Activated naive CD8-positive, alpha-beta T cell treated with anti-CD3 and anti-CD28 coated beads for 36 hours (primary cell): Measurements from ENCODE around the gene CCDC141. TPM values are rescaled to one million over a fixed set of nuclear protein-coding genes. Genes with fewer than 3 reads are reported as not detected.

Source experiments
- DNase-seq: peaks from one replicate; pipeline ENCODE4 v3.0.0; 2021
- H3K27ac Mint-ChIP-seq: one replicate; pipeline ENCODE4 v1.8.0; 2022; ENCODE audit warnings: mild to moderate bottlenecking, moderate library complexity, mixed read lengths
- H3K27me3 Mint-ChIP-seq: one replicate; pipeline ENCODE4 v1.8.0; 2022; ENCODE audit warnings: mild to moderate bottlenecking, mixed read lengths
- H3K36me3 Mint-ChIP-seq: one replicate; pipeline ENCODE4 v1.8.0; 2021; ENCODE audit warnings: mild to moderate bottlenecking, mixed read lengths
- H3K4me1 Mint-ChIP-seq: one replicate; pipeline ENCODE4 v1.8.0; 2021; ENCODE audit warnings: mixed read lengths
- H3K4me3 Mint-ChIP-seq: one replicate; pipeline ENCODE4 v1.8.0; 2022; ENCODE audit warnings: mild to moderate bottlenecking, moderate library complexity, mixed read lengths
- H3K9me3 Mint-ChIP-seq: one replicate; pipeline ENCODE4 v1.8.0; 2022; ENCODE audit warnings: mixed read lengths
- total RNA-seq, 2 experiments: library from RNA; stranded (reverse); gene quantifications; one replicate each; pipeline ENCODE4 v1.2.3, GENCODE V29; 2021

Gene CCDC141
- total RNA-seq, 2 experiments from 2014 or later = 4.8 to 5.6 TPM

- Mint-ChIP-seq H3K4me3 (no peak overlapping the region), H3K4me1 (peaks cover 12% of the 10 kb centered on the region), H3K9me3 (no peaks in the 10 kb centered on the region), H3K27me3 (no peaks in the 10 kb centered on the region), H3K36me3 (peaks cover 3% of the 10 kb centered on the region), H3K27ac (no peak overlapping the region)
- no peak for DNase-seq
Measured at GRCh38 chr2:178834086-178834485, 215.9 kb downstream of the CCDC141 start.

GRCh38 chr2:178833382-178833781 is 216.6 kb downstream of the CCDC141 start:
- Mint-ChIP-seq H3K27ac (no peak overlapping the region), H3K4me3 (no peak overlapping the region), H3K4me1 (peaks cover 13% of the 10 kb centered on the region), H3K27me3 (no peaks in the 10 kb centered on the region), H3K9me3 (no peaks in the 10 kb centered on the region), H3K36me3 (peaks cover 3% of the 10 kb centered on the region)
- DNase-seq = no peak

GRCh38 chr2:178830451-178830850 is 219.5 kb downstream of the CCDC141 start:
- Mint-ChIP-seq H3K9me3 (peaks cover 5% of the 10 kb centered on the region), H3K4me3 (no peak overlapping the region), H3K36me3 (peaks cover 14% of the 10 kb centered on the region), H3K27ac (no peak overlapping the region), H3K4me1 (peaks cover 13% of the 10 kb centered on the region), H3K27me3 (no peaks in the 10 kb centered on the region)
- no peak for DNase-seq

- Mint-ChIP-seq H3K36me3 (peaks cover 14% of the 10 kb centered on the region), H3K27ac (no peak overlapping the region), H3K27me3 (no peaks in the 10 kb centered on the region), H3K9me3 (peaks cover 5% of the 10 kb centered on the region), H3K4me1 (peaks cover 13% of the 10 kb centered on the region), H3K4me3 (no peak overlapping the region)
- DNase-seq = no peak
Measured at GRCh38 chr2:178829981-178830380, 220.0 kb downstream of the CCDC141 start.

GRCh38 chr2:178829299-178829960 is 220.5 kb downstream of the CCDC141 start:
- no peak for DNase-seq
- H3K4me3 Mint-ChIP-seq = no peak overlapping the region
- peaks cover 13% of the 10 kb centered on the region for H3K4me1 Mint-ChIP-seq
- H3K36me3 Mint-ChIP-seq = peaks cover 14% of the 10 kb centered on the region
- H3K27ac Mint-ChIP-seq = no peak overlapping the region
- H3K9me3 Mint-ChIP-seq = peaks cover 5% of the 10 kb centered on the region
- no peaks in the 10 kb centered on the region for H3K27me3 Mint-ChIP-seq

GRCh38 chr2:178828486-178828881 is 221.5 kb downstream of the CCDC141 start:
- Mint-ChIP-seq H3K36me3 (peaks cover 14% of the 10 kb centered on the region), H3K27ac (no peak overlapping the region), H3K27me3 (no peaks in the 10 kb centered on the region), H3K4me3 (no peak overlapping the region), H3K4me1 (peaks cover 13% of the 10 kb centered on the region), H3K9me3 (peaks cover 5% of the 10 kb centered on the region)
- no peak for DNase-seq

- peaks cover 13% of the 10 kb centered on the region for H3K4me1 Mint-ChIP-seq
- no peaks in the 10 kb centered on the region for H3K27me3 Mint-ChIP-seq
Measured at GRCh38 chr2:178827739-178828485, 222.0 kb downstream of the CCDC141 start.

GRCh38 chr2:178827111-178827510 is 222.8 kb downstream of the CCDC141 start:
- Mint-ChIP-seq H3K4me3 (no peak overlapping the region), H3K4me1 (peaks cover 13% of the 10 kb centered on the region), H3K27me3 (no peaks in the 10 kb centered on the region), H3K36me3 (peaks cover 11% of the 10 kb centered on the region), H3K27ac (no peak overlapping the region), H3K9me3 (peaks cover 5% of the 10 kb centered on the region)
- no peak for DNase-seq

More at GRCh38 chr2:178827739-178828485, 222.0 kb downstream of the CCDC141 start:
- H3K36me3 Mint-ChIP-seq = peaks cover 11% of the 10 kb centered on the region
- no peak overlapping the region for H3K4me3 Mint-ChIP-seq
- no peak for DNase-seq
- H3K9me3 Mint-ChIP-seq = peaks cover 5% of the 10 kb centered on the region
- H3K27ac Mint-ChIP-seq = no peak overlapping the region

- H3K27ac Mint-ChIP-seq = no peak overlapping the region
Measured at GRCh38 chr2:178825183-178825582, 224.8 kb downstream of the CCDC141 start.

GRCh38 chr2:178824181-178824580 is 225.8 kb downstream of the CCDC141 start:
- no peak for DNase-seq
- peaks cover 12% of the 10 kb centered on the region for H3K4me1 Mint-ChIP-seq
- peaks cover 5% of the 10 kb centered on the region for H3K9me3 Mint-ChIP-seq
- H3K4me3 Mint-ChIP-seq = no peak overlapping the region
- no peak overlapping the region for H3K27ac Mint-ChIP-seq
- peaks cover 15% of the 10 kb centered on the region for H3K36me3 Mint-ChIP-seq
- H3K27me3 Mint-ChIP-seq = no peaks in the 10 kb centered on the region

More at GRCh38 chr2:178825183-178825582, 224.8 kb downstream of the CCDC141 start:
- H3K9me3 Mint-ChIP-seq = peaks cover 5% of the 10 kb centered on the region
- no peak for DNase-seq
- peaks cover 15% of the 10 kb centered on the region for H3K36me3 Mint-ChIP-seq
- peaks cover 14% of the 10 kb centered on the region for H3K4me1 Mint-ChIP-seq
- no peaks in the 10 kb centered on the region for H3K27me3 Mint-ChIP-seq
- no peak overlapping the region for H3K4me3 Mint-ChIP-seq

- no peaks in the 10 kb centered on the region for H3K9me3 Mint-ChIP-seq
- H3K27me3 Mint-ChIP-seq = no peaks in the 10 kb centered on the region
- H3K27ac Mint-ChIP-seq = peak overlapping the region; percentile 89
- peaks cover 16% of the 10 kb centered on the region for H3K4me1 Mint-ChIP-seq
- peak; percentile 6 for DNase-seq
- H3K4me3 Mint-ChIP-seq = peak overlapping the region; percentile 70
- peaks cover 6% of the 10 kb centered on the region for H3K36me3 Mint-ChIP-seq
Measured at GRCh38 chr2:178819992-178820391, 229.9 kb downstream of the CCDC141 start.

- Mint-ChIP-seq H3K4me1 (peaks cover 16% of the 10 kb centered on the region), H3K27me3 (no peaks in the 10 kb centered on the region), H3K36me3 (peaks cover 6% of the 10 kb centered on the region), H3K27ac (no peak overlapping the region), H3K9me3 (no peaks in the 10 kb centered on the region), H3K4me3 (no peak overlapping the region)
- DNase-seq = no peak
Measured at GRCh38 chr2:178819147-178819875, 230.6 kb downstream of the CCDC141 start.

- H3K27me3 Mint-ChIP-seq = no peaks in the 10 kb centered on the region
- no peak overlapping the region for H3K27ac Mint-ChIP-seq
- DNase-seq = no peak
- no peaks in the 10 kb centered on the region for H3K9me3 Mint-ChIP-seq
- H3K4me1 Mint-ChIP-seq = no peaks in the 10 kb centered on the region
- no peak overlapping the region for H3K4me3 Mint-ChIP-seq
- no peaks in the 10 kb centered on the region for H3K36me3 Mint-ChIP-seq
Measured at GRCh38 chr2:178811901-178812300, 238.0 kb downstream of the CCDC141 start.

GRCh38 chr2:178811045-178811444 is 238.9 kb downstream of the CCDC141 start:
- H3K4me3 Mint-ChIP-seq = no peak overlapping the region
- H3K27ac Mint-ChIP-seq = no peak overlapping the region
- H3K27me3 Mint-ChIP-seq = no peaks in the 10 kb centered on the region
- H3K36me3 Mint-ChIP-seq = no peaks in the 10 kb centered on the region
- no peaks in the 10 kb centered on the region for H3K4me1 Mint-ChIP-seq
- no peak for DNase-seq
- H3K9me3 Mint-ChIP-seq = no peaks in the 10 kb centered on the region

GRCh38 chr2:178810422-178810821 is 239.5 kb downstream of the CCDC141 start:
- H3K4me3 Mint-ChIP-seq = no peak overlapping the region
- DNase-seq = no peak
- no peaks in the 10 kb centered on the region for H3K9me3 Mint-ChIP-seq
- no peaks in the 10 kb centered on the region for H3K4me1 Mint-ChIP-seq
- no peaks in the 10 kb centered on the region for H3K27me3 Mint-ChIP-seq
- H3K36me3 Mint-ChIP-seq = no peaks in the 10 kb centered on the region
- H3K27ac Mint-ChIP-seq = no peak overlapping the region
